HG02798 (cell line): Measurements from ENCODE around the gene P4HA3.
A peak's percentile ranks its signal among the peaks of the same experiment; 100 is the strongest.

Experiments
- ATAC-seq: cut with Tn5 transposase; IDR thresholded peaks from one replicate; pipeline ENCODE4 v1.9.1; 2021; ENCODE audit warnings: mild to moderate bottlenecking; ENCODE audit not compliant: unreplicated experiment, poor library complexity

P4HA3 gene

DNA sequence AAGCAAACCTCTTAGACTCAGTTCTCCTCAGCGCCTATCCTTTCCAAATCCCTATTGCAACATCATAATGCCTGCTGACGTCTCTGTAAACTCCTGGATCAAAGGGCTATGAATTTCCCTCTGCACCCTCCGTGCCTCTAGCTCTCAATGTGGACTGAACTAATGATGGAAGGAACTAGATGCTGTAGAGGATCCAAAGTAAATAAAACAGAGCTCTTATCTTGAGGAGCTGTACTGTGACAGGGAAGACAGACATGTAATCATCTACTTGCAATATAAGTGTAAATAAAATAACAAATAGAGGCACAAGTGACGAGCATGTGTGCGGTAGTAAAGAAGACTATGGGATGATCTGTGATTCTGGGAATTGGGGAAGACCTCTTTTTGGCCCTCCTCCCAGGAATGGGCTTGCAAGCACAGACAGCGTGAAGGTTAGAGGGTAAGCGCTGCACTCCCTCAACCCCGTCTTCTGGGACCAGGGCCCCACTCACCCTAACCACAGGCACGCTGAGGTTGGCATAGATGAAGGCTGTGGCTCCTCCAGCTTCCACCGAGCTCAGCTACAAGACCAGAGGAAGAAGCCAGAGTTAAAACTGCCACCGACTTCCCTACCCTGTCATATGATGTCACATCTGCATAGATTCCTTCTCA lies 42.2 kb downstream of the P4HA3 start:
- no peak for ATAC-seq

GRCh38 chr11:74268456-74268855 lies 43.0 kb downstream of the P4HA3 start:
- no peak for ATAC-seq

DNA sequence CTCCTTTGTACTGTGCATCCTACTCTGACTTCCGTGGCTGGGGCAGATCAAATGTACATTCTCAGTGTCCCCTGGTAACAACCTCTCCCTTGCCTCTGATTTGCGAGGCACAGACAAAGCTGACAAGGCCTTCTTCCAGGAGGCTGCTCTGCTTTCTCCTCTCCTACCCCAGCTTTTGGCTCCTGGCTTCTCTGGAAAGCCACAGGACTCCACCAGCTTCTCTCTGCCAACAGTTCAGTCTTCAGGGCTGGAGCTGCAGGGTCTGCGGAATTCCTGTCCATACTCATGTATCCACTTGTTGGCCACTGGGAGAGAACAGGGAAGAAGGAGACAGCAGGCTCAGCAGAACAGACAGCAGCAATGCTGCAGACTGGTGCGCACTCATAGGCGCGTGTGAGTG lies 44.4 kb downstream of the P4HA3 start:
- ATAC-seq: no peak

DNA sequence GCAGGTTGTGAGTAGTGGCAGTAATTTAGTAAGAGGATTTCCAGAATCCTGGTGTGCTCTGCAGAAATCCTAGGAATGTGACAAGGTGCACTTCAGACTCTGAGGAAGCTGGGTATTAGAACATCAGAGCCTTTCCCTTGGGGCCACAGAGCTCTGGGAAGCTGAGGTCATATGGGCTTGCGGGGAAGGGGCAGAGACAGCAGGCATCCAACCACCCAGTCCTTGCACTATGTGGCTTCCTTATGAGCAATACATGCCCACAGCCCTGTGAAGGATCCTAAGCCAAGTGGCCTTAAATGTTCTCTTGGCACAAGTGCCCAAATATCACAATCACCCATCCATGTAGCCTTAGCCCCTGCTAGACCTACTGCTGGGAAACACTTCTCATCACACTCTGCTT lies 46.2 kb downstream of the P4HA3 start:
- ATAC-seq: no peak

DNA sequence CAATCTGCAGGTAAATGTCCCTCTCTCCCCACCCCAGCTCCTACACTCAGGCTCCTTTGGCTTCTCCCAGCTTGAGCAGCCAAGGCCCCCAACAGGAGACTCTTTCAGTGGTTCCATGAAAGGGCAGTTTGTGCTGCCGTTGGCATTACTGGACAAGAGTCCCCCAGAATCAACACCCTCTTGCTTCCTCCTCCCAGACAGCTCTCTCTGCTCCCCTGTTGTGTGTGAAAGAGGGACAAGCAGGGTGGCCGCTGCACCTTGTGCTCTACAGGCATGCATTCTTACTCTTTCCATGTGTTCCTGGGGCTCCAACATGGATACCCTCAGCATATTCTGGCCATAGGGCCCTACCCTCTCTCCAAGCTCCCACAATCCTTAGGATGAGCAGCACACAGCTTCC lies 48.7 kb downstream of the P4HA3 start:
- no peak for ATAC-seq

GRCh38 chr11:74257959-74258553 lies 53.4 kb downstream of the P4HA3 start:
- ATAC-seq: no peak

DNA sequence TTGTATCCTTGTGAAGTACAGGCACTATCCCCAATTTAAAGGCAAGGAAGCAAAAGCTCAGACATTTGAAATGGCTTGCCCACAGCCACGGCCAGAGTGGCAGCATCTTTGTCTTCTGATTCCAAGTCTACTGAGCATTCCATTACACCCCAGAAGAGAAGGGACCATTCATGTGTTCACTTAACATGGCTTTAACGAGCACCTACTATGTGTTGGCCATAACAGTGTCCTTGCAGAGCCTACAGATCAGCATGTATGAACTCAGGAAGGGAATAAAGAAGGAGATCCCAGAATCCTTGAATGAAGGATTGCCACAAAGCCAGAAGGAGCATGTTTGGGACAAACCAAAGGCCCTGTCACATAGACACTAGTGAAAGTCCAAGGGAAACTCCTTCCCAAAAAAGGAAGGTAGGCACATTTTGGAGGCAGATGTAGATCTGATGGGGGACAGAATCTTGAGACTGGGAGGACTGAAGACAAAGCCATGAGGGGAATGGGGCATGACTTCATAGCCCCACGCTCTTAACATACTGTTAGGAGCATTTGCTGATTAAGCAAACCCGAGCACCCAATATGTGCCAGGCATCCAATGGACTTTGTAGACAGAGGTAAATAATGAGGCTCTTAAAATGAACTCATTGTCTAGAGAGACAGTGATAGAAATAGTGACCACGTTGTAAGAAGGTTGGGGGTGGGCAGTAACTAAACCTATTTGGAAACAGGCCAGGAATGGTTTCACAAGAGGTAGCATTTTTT lies 54.9 kb downstream of the P4HA3 start:
- ATAC-seq: no peak

DNA sequence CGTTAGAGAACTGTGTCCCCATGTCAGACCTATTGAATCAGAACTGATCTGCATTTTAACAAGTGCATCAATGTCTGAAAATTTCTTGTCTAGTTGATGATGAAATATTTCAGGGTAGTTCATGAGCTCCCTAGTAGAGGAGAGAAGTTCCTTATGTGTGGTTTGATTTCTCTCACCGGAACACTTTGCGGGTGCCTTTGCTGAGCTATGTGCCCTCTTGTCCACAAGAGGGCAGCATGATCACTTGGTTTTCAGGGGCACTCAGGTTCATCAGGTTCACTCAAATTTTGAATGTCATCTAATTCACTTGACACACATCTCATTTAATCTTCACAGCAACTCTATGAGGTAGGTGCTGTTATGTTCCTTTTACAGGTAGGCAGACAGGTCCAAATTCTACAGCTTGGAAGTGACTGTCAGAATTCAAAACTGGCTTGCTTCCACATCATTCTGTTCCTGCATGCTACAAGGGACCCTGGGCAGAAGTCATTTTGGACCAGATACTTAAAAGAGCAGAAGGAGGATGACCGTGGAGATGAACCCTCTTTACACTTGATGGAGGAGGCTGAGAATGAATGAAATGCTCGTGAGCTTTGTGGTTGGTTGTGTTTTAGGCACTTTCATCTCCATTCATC lies 55.6 kb downstream of the P4HA3 start:
- ATAC-seq: peak; percentile 52

- no peak for ATAC-seq
Observed at GRCh38 chr11:74253361-74253760, 58.1 kb downstream of the P4HA3 start.

GRCh38 chr11:74249496-74249895 lies 61.9 kb downstream of the P4HA3 start:
- ATAC-seq: no peak

- no peak for ATAC-seq
Observed at GRCh38 chr11:74248469-74248868, 63.0 kb downstream of the P4HA3 start.

- ATAC-seq: no peak
Observed at GRCh38 chr11:74238243-74238642, 73.2 kb downstream of the P4HA3 start.

DNA sequence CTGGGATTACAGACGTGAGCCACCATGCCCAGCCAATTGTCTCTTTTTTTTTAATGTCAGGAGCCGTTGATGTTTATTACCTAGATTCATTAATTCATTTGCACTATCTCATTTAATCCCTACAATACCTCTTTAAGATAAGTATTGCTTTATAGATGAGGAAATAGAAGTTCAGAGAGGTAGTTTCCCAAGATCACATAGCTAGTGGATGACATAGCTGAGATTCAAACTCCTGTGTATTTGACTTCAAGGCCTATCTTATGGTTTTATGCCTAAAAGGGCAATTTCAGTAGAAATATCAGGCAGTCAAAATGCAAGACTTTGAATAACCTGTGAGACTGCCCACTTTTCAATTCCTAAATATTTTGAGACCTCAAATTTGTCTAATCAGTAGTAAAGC lies 73.9 kb downstream of the P4HA3 start:
- ATAC-seq: no peak

GRCh38 chr11:74235121-74235520 lies 76.3 kb downstream of the P4HA3 start:
- ATAC-seq: no peak

DNA sequence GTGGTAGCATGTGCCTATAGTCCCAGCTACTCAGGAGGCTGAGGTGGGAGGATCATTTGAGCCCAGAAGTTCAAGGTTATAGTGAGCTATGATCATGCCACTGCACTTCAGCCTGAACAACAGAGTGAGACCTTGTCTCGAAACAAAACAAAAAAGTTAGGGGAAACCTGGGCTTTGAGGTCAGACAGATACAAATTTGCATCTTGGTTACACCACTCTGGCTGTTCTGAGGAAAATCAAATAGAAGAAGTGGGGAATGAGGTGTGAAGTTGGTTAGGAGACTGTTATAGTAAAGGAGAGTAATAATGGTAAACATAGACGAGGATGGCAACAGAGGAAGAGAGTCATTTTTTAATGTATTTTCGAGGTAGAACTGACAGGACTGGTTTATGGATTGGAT lies 77.8 kb downstream of the P4HA3 start:
- no peak for ATAC-seq

- no peak for ATAC-seq
Observed at GRCh38 chr11:74232311-74232950, 79.0 kb downstream of the P4HA3 start.

DNA sequence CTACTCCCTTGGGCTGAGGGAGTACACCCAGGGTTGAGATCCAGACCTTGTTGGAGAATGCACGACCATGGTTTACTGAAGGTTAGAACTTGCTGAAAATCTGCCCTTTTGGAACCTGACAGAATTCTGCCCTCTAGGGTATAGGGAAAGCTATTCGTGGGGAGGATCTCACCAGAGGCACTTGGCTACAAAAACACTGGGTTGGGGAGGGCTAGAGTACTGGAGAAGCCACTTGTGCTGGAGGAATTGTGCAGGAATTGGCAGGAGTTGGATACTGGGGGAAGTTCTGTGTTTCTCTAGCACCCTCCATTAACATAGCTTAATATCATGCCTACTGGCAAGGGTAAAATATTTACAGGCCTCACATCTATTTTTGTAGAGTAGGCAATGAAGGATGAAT lies 84.5 kb downstream of the P4HA3 start:
- no peak for ATAC-seq

DNA sequence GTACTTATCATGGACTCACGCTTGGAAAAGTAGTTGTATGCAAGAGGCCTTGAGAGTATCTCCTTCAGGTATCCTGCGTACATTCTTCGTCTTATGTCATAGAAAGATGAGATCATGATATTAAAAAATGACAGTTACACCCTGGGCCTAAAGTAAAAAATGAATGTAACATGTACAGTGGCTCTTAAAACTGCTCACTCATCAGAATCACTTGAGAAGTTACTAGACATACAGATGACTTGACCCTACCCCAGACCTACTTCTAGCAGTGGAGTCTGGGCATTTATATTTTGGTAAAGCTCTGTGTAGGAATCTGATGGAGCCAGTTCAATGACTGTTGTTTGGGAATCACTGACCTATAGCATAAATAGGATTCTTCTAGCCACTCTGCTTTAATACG lies 85.9 kb downstream of the P4HA3 start:
- ATAC-seq: no peak

GRCh38 chr11:74221816-74222215 lies 89.6 kb downstream of the P4HA3 start:
- no peak for ATAC-seq

GRCh38 chr11:74220376-74220775 lies 91.1 kb downstream of the P4HA3 start:
- no peak for ATAC-seq
